Measurements from ENCODE around the gene HIRA.

- TF ChIP-seq SP1 (CRISPR knock-in tag; conservative IDR thresholded peaks at IDR 0.05) (no peak), NR1H2 (CRISPR knock-in tag; IDR thresholded peaks at IDR 0.05) (no peak), CTCF (IDR thresholded peaks at IDR 0.05) (no peak), ESRRA (CRISPR knock-in tag; IDR thresholded peaks at IDR 0.05; ENCODE audit: borderline replicate concordance) (no peak), NR2C2 (CRISPR knock-in tag; IDR thresholded peaks at IDR 0.05) (no peak), NR3C1 (CRISPR knock-in tag; conservative IDR thresholded peaks at IDR 0.05; ENCODE audit: low read depth) (no peak), TEAD4 (CRISPR knock-in tag; IDR thresholded peaks at IDR 0.05) (no peak), USF2 (CRISPR knock-in tag; IDR thresholded peaks at IDR 0.05) (no peak)
- TF ChIP-seq, protein P1, sequence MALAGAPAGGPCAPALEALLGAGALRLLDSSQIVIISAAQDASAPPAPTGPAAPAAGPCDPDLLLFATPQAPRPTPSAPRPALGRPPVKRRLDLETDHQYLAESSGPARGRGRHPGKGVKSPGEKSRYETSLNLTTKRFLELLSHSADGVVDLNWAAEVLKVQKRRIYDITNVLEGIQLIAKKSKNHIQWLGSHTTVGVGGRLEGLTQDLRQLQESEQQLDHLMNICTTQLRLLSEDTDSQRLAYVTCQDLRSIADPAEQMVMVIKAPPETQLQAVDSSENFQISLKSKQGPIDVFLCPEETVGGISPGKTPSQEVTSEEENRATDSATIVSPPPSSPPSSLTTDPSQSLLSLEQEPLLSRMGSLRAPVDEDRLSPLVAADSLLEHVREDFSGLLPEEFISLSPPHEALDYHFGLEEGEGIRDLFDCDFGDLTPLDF (CRISPR knock-in tag; IDR thresholded peaks at IDR 0.05), result no peak
These were observed 30.7 kb downstream of the HIRA start for GRCh38 chr22:19400881-19401280.
